PC-3 (cell line): ENCODE measurements around the gene TCEANC. TPM values are rescaled to one million over a fixed set of nuclear protein-coding genes. Genes with fewer than 3 reads are reported as not detected.

Source experiments
- ATAC-seq: fragments of 200-7000 bp; cut with Tn5 transposase; 2 replicates; pipeline ENCODE4 v1.9.1; 2020; ENCODE audit warnings: mild to moderate bottlenecking, moderate library complexity
- BruUV-seq: library from RNA; stranded (reverse); fragments of 400-500 nt; replicated peaks from 2 replicates; lab custom pipeline; 2021; lab: Mats Ljungman, UMichigan
- CTCF ChIA-PET: fragments of 300-600 bp; sonication (Branson Sonifier 250); formaldehyde crosslinking; loops from one replicate; lab custom pipeline; 2022; ENCODE audit warnings: antibody characterized with exemption; lab: Charles Lee
- POLR2A ChIA-PET: fragments of 300-600 bp; sonication (Branson Sonifier 250); formaldehyde crosslinking; loops from one replicate; lab custom pipeline; 2022; ENCODE audit warnings: antibody characterized with exemption; ENCODE audit not compliant: unreplicated experiment; lab: Charles Lee
- DNase-seq: peaks from one replicate; pipeline ENCODE4 v3.0.0-alpha.2; 2015
- H2AFZ ChIP-seq: fragments of 300-600 bp; sonication (generic); 2 replicates; pipeline ENCODE4 v1.6.0; 2016; ENCODE audit warnings: antibody characterized with exemption, low read length
- H3F3A ChIP-seq: fragments of 300-600 bp; sonication (generic); one replicate; pipeline ENCODE4 v1.6.0; 2017; ENCODE audit warnings: antibody characterized with exemption, low read length, control low read depth, mild to moderate bottlenecking; ENCODE audit not compliant: unreplicated experiment
- H3K27ac ChIP-seq: fragments of 300-600 bp; sonication (generic); 2 replicates; pipeline ENCODE4 v1.5.1; 2016; ENCODE audit warnings: mild to moderate bottlenecking, low read length
- H3K27me3 ChIP-seq: fragments of 300-600 bp; sonication (generic); 2 replicates; pipeline ENCODE4 v1.6.1; 2016; ENCODE audit warnings: low read length, mixed read lengths
- H3K36me3 ChIP-seq: fragments of 300-600 bp; sonication (generic); 2 replicates; pipeline ENCODE4 v1.6.1; 2016; ENCODE audit warnings: low read depth, mixed run types, low read length, mixed read lengths
- H3K4me1 ChIP-seq: fragments of 300-600 bp; sonication (generic); 2 replicates; pipeline ENCODE4 v1.5.1; 2016; ENCODE audit warnings: low read length; ENCODE audit not compliant: insufficient read depth
- H3K4me2 ChIP-seq: fragments of 300-600 bp; sonication (generic); 2 replicates; pipeline ENCODE4 v1.6.0; 2016; ENCODE audit warnings: low read length
- H3K4me3 ChIP-seq: fragments of 300-600 bp; sonication (generic); 2 replicates; pipeline ENCODE4 v1.5.1; 2016; ENCODE audit warnings: mild to moderate bottlenecking, low read length, mixed read lengths
- H3K79me2 ChIP-seq: fragments of 300-600 bp; sonication (generic); 2 replicates; pipeline ENCODE4 v1.6.1; 2017; ENCODE audit warnings: low read length, mixed read lengths
- H3K9ac ChIP-seq: fragments of 300-600 bp; sonication (generic); 2 replicates; pipeline ENCODE4 v1.6.0; 2016; ENCODE audit warnings: mild to moderate bottlenecking, low read length
- H3K9me2 ChIP-seq: fragments of 300-600 bp; sonication (generic); replicated peaks from 2 replicates; pipeline ENCODE4 v1.6.1; 2016; ENCODE audit warnings: mixed run types, low read length, mixed read lengths
- H3K9me3 ChIP-seq: fragments of 300-600 bp; sonication (generic); 2 replicates; pipeline ENCODE4 v1.6.1; 2016; ENCODE audit warnings: low read length, mixed read lengths
- H4K20me1 ChIP-seq: fragments of 300-600 bp; sonication (generic); 2 replicates; pipeline ENCODE4 v1.6.1; 2016; ENCODE audit warnings: low read length, mixed read lengths
- EZH2 ChIP-seq: fragments of 300-600 bp; sonication (generic); IDR thresholded peaks from one replicate; pipeline ENCODE4 v1.6.1; 2017; ENCODE audit warnings: antibody characterized with exemption, mild to moderate bottlenecking, low read length; ENCODE audit not compliant: unreplicated experiment
- EZH2phosphoT487 ChIP-seq: fragments of 300-600 bp; sonication (generic); IDR thresholded peaks from 2 replicates; pipeline ENCODE4 v1.6.1; 2018; ENCODE audit warnings: mild to moderate bottlenecking, antibody characterized with exemption, low read length, borderline replicate concordance
- intact Hi-C: fragments of 100-400 bp; cut with micrococcal nuclease; formaldehyde crosslinking; loops from 2 replicates; pipeline ENCODE4 v1.9.0; 2023
- total RNA-seq: library from RNA; depleted of rRNA; stranded (reverse); fragments of >200 nt; gene quantifications from 2 replicates; pipeline ENCODE4 v1.2.3, GENCODE V29; 2014
- TF ChIP-seq, protein P1 (sequence below): fragments of 300-600 bp; sonication (generic); conservative IDR thresholded peaks from 2 replicates; pipeline ENCODE4 v1.5.1; 2017; ENCODE audit warnings: antibody characterized with exemption, low read depth, mild to moderate bottlenecking, low read length

The TCEANC gene
- total RNA-seq, 1 experiment from 2014 or later: 0.62 TPM

DNA sequence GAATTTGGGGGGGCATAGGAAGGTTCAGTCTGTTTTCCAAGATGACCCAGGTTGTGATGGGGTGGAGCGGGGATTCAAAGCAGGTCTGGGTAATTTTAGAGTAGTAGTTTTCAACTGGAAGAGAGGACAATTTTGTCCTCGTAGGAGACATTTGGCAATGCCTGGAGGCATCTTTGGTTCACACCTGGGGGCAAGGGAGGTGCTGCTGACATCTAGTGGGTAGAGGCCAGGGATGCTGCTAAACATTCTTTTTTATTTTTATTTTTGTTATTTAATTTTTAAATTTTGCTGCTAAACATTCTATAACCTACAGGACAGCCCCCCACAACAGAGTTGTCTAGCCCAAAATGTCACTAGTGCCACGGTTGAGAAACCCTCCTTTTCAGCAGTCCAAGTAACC, 37.9 kb downstream of the TCEANC start:
- no peak overlapping the region for H3K27ac ChIP-seq
- no peaks in the 10 kb centered on the region for H3K36me3 ChIP-seq
- intact Hi-C loops: loop anchor here (1.0 kb wide), 1 partner anchor 33 kb away; no protein-coding TSS in a partner anchor
- no peak for ATAC-seq
- POLR2A ChIA-PET: no interaction called here
- H3K9me2 ChIP-seq: no peaks in the 10 kb centered on the region
- H4K20me1 ChIP-seq: peaks cover 29% of the 10 kb centered on the region; the same call in 1 of the 2 replicates
- H3F3A ChIP-seq: no peaks in the 10 kb centered on the region
- TF ChIP-seq, protein P1, sequence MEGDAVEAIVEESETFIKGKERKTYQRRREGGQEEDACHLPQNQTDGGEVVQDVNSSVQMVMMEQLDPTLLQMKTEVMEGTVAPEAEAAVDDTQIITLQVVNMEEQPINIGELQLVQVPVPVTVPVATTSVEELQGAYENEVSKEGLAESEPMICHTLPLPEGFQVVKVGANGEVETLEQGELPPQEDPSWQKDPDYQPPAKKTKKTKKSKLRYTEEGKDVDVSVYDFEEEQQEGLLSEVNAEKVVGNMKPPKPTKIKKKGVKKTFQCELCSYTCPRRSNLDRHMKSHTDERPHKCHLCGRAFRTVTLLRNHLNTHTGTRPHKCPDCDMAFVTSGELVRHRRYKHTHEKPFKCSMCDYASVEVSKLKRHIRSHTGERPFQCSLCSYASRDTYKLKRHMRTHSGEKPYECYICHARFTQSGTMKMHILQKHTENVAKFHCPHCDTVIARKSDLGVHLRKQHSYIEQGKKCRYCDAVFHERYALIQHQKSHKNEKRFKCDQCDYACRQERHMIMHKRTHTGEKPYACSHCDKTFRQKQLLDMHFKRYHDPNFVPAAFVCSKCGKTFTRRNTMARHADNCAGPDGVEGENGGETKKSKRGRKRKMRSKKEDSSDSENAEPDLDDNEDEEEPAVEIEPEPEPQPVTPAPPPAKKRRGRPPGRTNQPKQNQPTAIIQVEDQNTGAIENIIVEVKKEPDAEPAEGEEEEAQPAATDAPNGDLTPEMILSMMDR: peak; percentile 50
- no peak for TF ChIP-seq EZH2phosphoT487
- BruUV-seq: no TSS peak
- H3K27me3 ChIP-seq: no peaks in the 10 kb centered on the region
- peak; percentile 42 for DNase-seq
- H3K4me3 ChIP-seq: peak overlapping the region; percentile 99
- no peaks in the 10 kb centered on the region for H3K9me3 ChIP-seq
- H3K4me2 ChIP-seq: peak overlapping the region; percentile 94
- H2AFZ ChIP-seq: no peak overlapping the region
- CTCF ChIA-PET: no interaction called here
- H3K4me1 ChIP-seq: peaks cover 15% of the 10 kb centered on the region
- H3K79me2 ChIP-seq: peaks cover 68% of the 10 kb centered on the region
- peak overlapping the region; percentile 96 for H3K9ac ChIP-seq

DNA sequence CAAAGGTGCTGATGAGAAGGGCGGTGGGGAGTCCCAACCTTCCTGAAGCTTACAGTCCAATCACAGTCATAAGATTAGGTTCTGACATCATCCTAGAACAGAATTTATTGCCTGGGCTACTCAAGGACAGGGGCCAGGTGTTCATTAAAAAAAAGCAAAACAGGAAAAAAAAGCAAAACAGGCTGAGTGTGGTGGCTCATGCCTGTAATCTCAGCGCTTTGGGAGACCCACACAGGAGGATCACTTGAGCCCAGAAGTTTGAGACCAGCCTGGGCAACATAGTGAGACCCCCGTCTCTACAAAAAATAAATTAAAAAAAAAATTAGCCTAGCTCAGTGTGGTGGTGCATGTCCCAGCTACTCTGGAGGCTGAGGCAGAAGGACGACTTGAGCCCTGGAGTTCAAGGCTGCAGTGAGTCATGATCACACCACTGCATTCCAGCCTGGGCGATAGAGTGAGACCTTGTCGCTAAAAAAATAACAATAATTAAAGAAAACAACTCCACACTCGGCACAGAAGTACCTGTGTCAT, 39.0 kb downstream of the TCEANC start:
- Histone ChIP-seq H2AFZ (no peak overlapping the region), H3K9ac (no peak overlapping the region), H3K36me3 (no peaks in the 10 kb centered on the region), H3K4me3 (no peak overlapping the region), H3F3A (no peaks in the 10 kb centered on the region), H3K9me2 (no peaks in the 10 kb centered on the region), H3K4me1 (peaks cover 15% of the 10 kb centered on the region), H3K27me3 (no peaks in the 10 kb centered on the region), H3K27ac (no peak overlapping the region), H3K9me3 (no peaks in the 10 kb centered on the region), H3K4me2 (no peak overlapping the region), H3K79me2 (peaks cover 76% of the 10 kb centered on the region), H4K20me1 (peaks cover 30% of the 10 kb centered on the region; the same call in 1 of the 2 replicates)
- CTCF ChIA-PET: no interaction called here
- DNase-seq: no peak
- no peak for TF ChIP-seq EZH2phosphoT487
- no peak for TF ChIP-seq EZH2
- TF ChIP-seq, protein P1: no peak
- intact Hi-C loops: no loop called here
- POLR2A ChIA-PET: no interaction called here
- BruUV-seq: no TSS peak
- ATAC-seq: no peak

DNA sequence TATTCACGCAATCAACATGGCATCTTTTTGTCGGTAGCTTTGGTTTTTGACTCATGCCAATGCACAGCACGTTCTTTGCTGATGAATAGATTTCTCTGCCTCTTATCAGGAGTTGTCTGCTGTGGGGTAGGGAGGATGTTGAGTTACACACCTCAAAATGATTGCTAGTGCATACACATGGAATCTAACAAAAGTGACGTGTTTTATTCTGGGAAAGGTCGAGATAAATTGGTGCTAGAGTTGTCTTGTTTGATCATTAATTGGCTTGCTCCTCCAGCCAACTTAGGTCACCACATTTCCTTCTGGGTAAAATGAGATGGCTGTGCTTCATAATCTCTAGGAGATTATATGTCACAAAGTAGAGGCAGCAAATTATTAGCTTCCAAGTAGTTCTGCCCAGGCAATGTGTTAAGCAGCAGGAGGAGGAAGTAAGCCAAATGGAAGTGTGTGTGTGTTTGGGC, 39.9 kb downstream of the TCEANC start:
- POLR2A ChIA-PET: no interaction called here
- CTCF ChIA-PET: no interaction called here
- Histone ChIP-seq H2AFZ (no peak overlapping the region), H3K9me3 (no peaks in the 10 kb centered on the region), H3K9me2 (no peaks in the 10 kb centered on the region), H3F3A (no peaks in the 10 kb centered on the region), H3K36me3 (no peaks in the 10 kb centered on the region), H3K79me2 (peaks cover 85% of the 10 kb centered on the region), H4K20me1 (peaks cover 33% of the 10 kb centered on the region; the same call in 1 of the 2 replicates), H3K27ac (no peak overlapping the region), H3K4me3 (no peak overlapping the region), H3K27me3 (no peaks in the 10 kb centered on the region), H3K9ac (no peak overlapping the region), H3K4me2 (no peak overlapping the region), H3K4me1 (peaks cover 15% of the 10 kb centered on the region)
- ATAC-seq (no peak), DNase-seq (no peak)
- intact Hi-C loops: no loop called here
- BruUV-seq: no TSS peak
- TF ChIP-seq EZH2: no peak
- TF ChIP-seq, protein P1: no peak
- TF ChIP-seq EZH2phosphoT487: no peak
